ENCODE measurements around the gene ATP5PD.

The ATP5PD gene

DNA sequence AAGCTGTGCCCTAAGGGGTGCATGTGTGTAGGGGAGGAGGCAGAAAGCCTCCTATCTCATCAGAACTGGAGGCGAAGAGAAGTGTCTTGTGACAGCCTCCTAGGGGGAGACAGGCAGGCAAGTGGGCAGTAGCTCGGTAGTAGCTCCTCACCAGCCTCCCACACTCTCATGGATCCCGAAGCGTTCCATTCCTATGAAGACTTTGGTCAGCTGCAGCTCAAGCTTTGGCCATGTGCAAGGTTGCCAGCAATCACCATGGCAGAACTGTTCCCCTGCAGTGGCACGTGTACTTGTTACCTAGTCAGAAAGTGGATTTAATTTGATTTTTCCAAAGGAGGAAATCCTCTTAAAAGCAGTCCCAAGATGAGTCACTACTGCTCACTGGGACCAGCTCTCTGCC, 27.6 kb downstream of the ATP5PD start:
- H3K4me1 ChIP-seq (ENCODE audit: control insufficient read depth, low read length) = 0 out of 2 replicates have a peak, but pooled peaks cover 5% of the 10 kb centered on the region
- H3K36me3 ChIP-seq (ENCODE audit: control insufficient read depth, low read length) = peaks cover 51% of the 10 kb centered on the region
- H3K9me2 ChIP-seq (replicated peaks; ENCODE audit: control insufficient read depth, low read length) = no peaks in the 10 kb centered on the region
- H3K79me2 ChIP-seq (ENCODE audit: control insufficient read depth, low read length) = peaks cover 22% of the 10 kb centered on the region
- H3K4me3 ChIP-seq (ENCODE audit: low read length) = no peak overlapping the region
- H3K27me3 ChIP-seq (ENCODE audit: control insufficient read depth, low read length) = no peaks in the 10 kb centered on the region
- TF ChIP-seq, protein P1, sequence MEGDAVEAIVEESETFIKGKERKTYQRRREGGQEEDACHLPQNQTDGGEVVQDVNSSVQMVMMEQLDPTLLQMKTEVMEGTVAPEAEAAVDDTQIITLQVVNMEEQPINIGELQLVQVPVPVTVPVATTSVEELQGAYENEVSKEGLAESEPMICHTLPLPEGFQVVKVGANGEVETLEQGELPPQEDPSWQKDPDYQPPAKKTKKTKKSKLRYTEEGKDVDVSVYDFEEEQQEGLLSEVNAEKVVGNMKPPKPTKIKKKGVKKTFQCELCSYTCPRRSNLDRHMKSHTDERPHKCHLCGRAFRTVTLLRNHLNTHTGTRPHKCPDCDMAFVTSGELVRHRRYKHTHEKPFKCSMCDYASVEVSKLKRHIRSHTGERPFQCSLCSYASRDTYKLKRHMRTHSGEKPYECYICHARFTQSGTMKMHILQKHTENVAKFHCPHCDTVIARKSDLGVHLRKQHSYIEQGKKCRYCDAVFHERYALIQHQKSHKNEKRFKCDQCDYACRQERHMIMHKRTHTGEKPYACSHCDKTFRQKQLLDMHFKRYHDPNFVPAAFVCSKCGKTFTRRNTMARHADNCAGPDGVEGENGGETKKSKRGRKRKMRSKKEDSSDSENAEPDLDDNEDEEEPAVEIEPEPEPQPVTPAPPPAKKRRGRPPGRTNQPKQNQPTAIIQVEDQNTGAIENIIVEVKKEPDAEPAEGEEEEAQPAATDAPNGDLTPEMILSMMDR (IDR thresholded peaks at IDR 0.05; ENCODE audit: low read depth, low read length, poor library complexity, severe bottlenecking) = no peak
- no peak for TF ChIP-seq EZH2phosphoT487 (IDR thresholded peaks at IDR 0.05; ENCODE audit: borderline replicate concordance, low read length)
- no peak overlapping the region for H3K27ac ChIP-seq (ENCODE audit: low read depth, low read length)
- H3F3A ChIP-seq (ENCODE audit: control insufficient read depth, insufficient read depth) = no peaks in the 10 kb centered on the region
- H3K4me2 ChIP-seq (ENCODE audit: low read length) = no peak overlapping the region
- no peaks in the 10 kb centered on the region for H3K9me3 ChIP-seq (ENCODE audit: control insufficient read depth, insufficient read depth, low read length)
- no peaks in the 10 kb centered on the region for H4K20me1 ChIP-seq (ENCODE audit: control insufficient read depth, insufficient read depth, low read depth, low read length)

DNA sequence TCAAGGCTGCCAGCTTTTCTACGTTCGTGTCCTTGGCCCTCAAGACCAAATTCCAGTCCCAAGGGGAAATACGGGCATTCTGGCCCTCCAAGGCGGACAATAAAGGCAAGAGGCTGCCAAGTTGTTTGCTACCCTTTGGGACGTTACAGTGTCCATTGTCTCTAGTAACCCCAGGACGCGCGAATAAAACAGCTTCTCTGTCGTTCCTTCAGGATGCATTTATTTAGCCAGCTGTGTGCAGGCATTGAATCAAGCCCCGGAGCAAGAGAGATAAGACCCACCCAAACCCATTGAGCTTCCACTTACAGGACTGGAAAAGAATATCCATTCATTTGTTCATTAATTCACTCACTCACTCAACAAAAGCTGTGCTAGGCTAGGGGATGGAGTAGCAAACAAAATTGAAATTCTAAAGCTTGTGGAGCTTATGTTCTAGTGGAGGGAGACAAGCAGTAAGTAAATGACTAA, 33.6 kb downstream of the ATP5PD start:
- no peak for TF ChIP-seq EZH2phosphoT487 (IDR thresholded peaks at IDR 0.05; ENCODE audit: borderline replicate concordance, low read length)
- TF ChIP-seq, protein P1 (IDR thresholded peaks at IDR 0.05; ENCODE audit: low read depth, low read length, poor library complexity, severe bottlenecking) = no peak
- Histone ChIP-seq H3K27me3 (ENCODE audit: control insufficient read depth, low read length) (no peaks in the 10 kb centered on the region), H3K4me1 (ENCODE audit: control insufficient read depth, low read length) (peaks cover 21% of the 10 kb centered on the region), H3K27ac (ENCODE audit: low read depth, low read length) (peak overlapping the region; percentile 38), H3K4me2 (ENCODE audit: low read length) (peak overlapping the region; percentile 92), H3K9me3 (ENCODE audit: control insufficient read depth, insufficient read depth, low read length) (no peaks in the 10 kb centered on the region), H3K36me3 (ENCODE audit: control insufficient read depth, low read length) (peaks cover 17% of the 10 kb centered on the region), H4K20me1 (ENCODE audit: control insufficient read depth, insufficient read depth, low read depth, low read length) (no peaks in the 10 kb centered on the region), H3F3A (ENCODE audit: control insufficient read depth, insufficient read depth) (peaks cover 9% of the 10 kb centered on the region; the same call in 1 of the 2 replicates), H3K9me2 (replicated peaks; ENCODE audit: control insufficient read depth, low read length) (no peaks in the 10 kb centered on the region), H3K79me2 (ENCODE audit: control insufficient read depth, low read length) (peaks cover 37% of the 10 kb centered on the region), H3K4me3 (ENCODE audit: low read length) (peak overlapping the region; percentile 92)

DNA sequence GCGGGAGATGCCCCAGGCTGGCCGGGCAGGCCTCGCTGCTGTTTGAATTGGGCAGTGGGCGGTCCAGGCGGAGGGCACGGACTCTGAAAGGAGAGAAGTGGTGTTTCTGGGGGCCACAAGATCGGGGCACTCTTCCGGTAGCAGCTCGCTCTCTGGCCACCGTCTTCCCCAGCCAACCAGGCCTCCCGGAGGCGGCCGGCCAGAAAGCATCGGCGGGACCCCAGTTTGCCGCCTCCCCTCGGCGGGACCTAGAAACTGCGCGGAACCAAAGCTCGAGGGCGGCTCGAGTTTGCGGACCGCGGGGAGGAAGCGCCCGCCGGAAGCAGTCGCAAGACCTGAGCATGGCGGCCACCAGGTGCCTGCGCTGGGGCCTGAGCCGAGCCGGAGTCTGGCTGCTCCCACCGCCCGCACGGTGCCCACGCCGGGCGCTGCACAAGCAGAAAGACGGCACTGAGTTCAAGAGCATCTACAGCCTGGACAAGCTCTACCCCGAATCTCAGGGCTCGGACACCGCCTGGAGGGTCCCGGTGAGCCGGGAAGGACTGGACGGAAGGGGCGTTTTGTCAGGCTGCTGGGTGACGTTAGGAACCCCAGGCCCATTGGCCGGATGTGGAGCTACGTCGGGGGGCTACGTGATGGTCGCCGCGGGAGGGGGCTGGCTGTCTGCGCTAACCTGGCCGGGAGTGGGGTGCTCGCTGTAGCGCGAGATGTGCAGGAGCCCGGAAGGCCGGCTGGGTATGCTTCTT, 34.2 kb downstream of the ATP5PD start, which contains the start of gene MRPL58:
TSS of gene MRPL58 (plus strand) at position 325 of the 746 bp plus-strand sequence. CDS start at position 342, 17 bp downstream.
- peaks cover 21% of the 10 kb centered on the region for H3K4me1 ChIP-seq (ENCODE audit: control insufficient read depth, low read length)

More for the DNA sequence above, 34.2 kb downstream of the ATP5PD start, which contains the start of gene MRPL58:
- no peaks in the 10 kb centered on the region for H3K9me2 ChIP-seq (replicated peaks; ENCODE audit: control insufficient read depth, low read length)
- peak within 1 kb of the TSS; percentile 92 for H3K4me3 ChIP-seq (ENCODE audit: low read length)
- H3F3A ChIP-seq (ENCODE audit: control insufficient read depth, insufficient read depth) = peaks cover 9% of the 10 kb centered on the region; the same call in 1 of the 2 replicates
- peak within 1 kb of the TSS; percentile 92 for H3K4me2 ChIP-seq (ENCODE audit: low read length)
- TF ChIP-seq, protein P1 (IDR thresholded peaks at IDR 0.05; ENCODE audit: low read depth, low read length, poor library complexity, severe bottlenecking) = peak; percentile 49
- no peak for TF ChIP-seq EZH2phosphoT487 (IDR thresholded peaks at IDR 0.05; ENCODE audit: borderline replicate concordance, low read length)
- H4K20me1 ChIP-seq (ENCODE audit: control insufficient read depth, insufficient read depth, low read depth, low read length) = no peaks in the 10 kb centered on the region
- H3K9me3 ChIP-seq (ENCODE audit: control insufficient read depth, insufficient read depth, low read length) = no peaks in the 10 kb centered on the region
- H3K27me3 ChIP-seq (ENCODE audit: control insufficient read depth, low read length) = no peaks in the 10 kb centered on the region
- peak within 1 kb of the TSS; percentile 38 for H3K27ac ChIP-seq (ENCODE audit: low read depth, low read length)
- H3K79me2 ChIP-seq (ENCODE audit: control insufficient read depth, low read length) = peaks cover 37% of the 10 kb centered on the region
- peaks cover 17% of the 10 kb centered on the region for H3K36me3 ChIP-seq (ENCODE audit: control insufficient read depth, low read length)

Data from DOHH2 (cell line).